Amygdala (tissue), 56 donors: Measurements from ENCODE around the gene FOXO3.
A peak's percentile ranks its signal among the peaks of the same experiment; 100 is the strongest.

Experiments
- DNase-seq, 56 donors: peaks; one replicate each; lab custom pipeline; 2025; lab: John Stamatoyannopoulos, UW

The FOXO3 gene

DNA sequence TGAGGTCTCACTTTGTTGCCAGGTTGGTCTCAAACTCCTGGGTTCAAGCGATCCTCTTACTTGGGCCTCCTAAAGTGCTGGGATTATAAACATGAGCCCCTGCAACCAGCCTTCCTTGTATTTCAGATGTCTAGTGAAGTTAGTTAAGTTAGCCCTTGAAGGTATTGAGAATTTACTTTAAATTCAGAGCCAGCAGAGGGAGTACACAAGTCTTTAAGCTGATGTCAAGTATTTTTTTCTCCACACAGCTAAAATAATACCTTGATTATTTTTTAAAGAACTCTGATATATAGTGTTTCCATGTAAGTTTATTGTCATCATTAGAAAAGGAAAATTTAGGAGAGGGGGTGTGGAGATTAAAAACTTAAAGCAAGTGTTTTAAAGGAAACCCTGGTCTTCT lies 9.8 kb downstream of the FOXO3 start:
- DNase-seq: no peak

DNA sequence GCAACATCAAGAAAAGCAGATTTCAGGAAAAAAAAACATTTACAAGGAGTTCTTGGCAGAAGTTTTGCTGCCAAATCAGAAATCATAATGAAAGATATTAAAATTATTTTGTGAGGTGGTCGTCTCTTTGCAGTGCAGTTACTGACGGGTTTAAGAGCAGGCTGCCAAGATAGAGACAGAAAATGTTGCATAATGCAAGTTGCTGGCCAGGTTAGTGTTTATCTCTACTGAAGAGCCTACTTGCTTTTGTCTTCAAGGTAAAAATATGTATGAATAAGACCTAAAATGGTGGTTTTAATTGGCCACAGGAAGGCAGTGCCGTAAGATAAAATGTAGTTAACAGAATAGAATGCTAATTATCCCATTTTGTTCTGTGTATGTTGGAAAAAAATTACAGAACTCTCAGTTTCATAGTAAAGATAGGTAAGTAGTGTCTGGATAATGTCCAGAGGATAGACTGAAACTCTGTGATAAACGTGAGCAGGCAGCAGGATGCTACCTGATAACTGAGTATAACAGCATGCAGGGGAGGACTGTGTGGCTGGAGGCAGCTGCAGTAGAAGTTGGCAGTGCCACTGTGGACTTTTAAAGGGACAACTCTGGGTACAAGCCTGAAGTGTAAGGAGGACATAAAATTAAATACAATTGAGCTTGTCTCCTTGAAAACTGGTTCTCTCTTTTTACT lies 13.9 kb downstream of the FOXO3 start:
- peak in 2 of 56 donors; percentile 6 to 11 for DNase-seq

DNA sequence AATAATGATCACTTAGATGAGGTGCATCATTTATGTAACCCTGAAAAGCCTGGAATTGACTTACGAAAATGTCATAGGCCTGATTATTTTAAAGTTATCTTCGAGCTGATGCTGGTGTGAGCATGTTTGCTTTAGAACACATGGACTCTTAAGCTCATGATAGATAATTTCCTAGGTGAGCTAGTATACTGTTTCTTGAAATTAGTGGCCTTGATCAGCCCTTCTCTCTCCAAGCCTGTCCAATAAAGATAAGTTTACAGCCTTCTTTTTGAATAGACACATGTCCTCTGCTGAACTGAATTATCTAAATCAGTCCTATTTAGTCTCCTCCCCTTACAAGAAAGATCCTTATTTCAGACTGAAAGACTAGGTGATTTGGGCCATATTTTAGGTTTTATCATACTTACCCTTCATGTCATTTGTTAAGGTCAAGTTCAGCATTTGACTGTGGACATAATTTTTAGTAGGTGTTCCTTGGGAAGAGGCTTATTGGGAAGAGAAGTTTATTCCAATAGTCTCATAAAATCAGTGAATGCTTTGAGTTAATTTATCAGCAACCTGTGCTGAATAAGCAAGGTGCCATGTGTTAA lies 15.3 kb downstream of the FOXO3 start:
- DNase-seq: no peak

DNA sequence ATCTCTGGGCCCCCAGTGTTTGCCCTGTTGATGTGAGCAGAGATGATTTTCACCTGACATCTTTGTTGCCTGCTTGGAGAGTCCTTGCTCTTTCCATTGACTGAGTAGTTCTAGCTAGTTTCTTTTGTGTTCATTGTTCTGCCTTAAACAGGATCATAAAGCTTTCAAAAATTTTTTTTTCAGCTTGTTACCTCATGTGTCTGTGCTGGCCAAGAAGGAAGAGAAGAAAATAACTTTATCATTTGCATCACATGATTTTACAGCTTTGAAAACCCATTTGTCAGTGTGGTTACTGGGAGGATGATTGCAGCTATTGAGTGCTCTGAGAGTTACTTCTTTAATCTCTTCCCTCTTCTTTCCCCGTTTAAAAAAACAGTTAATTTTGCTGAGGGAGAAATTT lies 16.0 kb downstream of the FOXO3 start:
- no peak for DNase-seq

DNA sequence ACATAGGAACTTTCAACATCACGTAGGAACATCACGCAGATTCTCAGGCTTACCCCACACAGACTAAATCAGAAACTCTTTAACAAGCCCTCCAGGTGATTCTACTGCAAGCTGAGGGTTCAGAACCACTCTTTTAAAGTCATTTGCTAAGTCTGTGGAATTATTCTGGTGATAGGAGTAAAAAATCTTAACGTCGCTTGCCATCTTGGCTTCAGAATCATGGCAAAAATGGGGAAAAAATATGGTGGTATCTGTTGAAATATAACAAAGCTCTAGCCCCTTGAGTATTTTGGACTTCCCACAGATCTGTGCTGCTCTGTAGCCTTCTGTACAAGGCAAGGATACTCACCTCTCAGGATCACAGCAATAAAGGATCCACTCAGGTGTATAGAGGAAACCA lies 17.4 kb downstream of the FOXO3 start:
- no peak for DNase-seq

DNA sequence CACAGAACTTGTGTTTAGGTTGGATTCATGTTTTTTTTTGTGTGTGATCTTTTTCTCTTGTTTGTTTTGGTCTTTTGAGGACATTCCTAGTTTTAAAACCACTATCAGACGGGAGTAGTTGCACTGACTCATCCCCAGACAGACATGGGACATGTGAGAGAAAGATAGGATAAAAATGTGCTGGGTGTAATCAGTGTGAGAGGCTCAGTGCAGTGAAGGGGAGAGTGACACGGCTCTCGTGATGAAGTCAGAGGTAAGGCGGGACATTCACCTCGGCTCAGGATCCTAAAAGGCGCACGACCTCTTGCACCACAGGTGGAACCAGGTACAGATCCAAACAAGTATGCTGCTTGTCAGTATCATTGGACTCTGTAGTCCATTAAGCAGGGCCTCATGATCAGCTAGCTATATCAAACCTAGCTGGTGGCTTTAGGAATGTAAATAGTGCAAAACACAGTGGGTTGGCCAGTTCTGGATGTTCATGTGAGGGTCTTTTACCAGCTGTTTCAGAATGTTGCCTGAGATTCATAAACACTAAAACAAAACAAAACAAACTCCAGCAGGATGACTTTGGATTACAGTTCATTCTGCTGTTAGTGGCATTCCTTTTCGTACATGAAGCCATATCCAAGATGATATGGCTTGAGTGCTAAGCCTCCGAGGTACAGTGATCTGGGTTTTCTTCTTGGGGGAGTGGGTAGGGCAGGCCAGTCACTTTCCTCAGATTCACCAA lies 18.0 kb downstream of the FOXO3 start:
- no peak for DNase-seq

DNA sequence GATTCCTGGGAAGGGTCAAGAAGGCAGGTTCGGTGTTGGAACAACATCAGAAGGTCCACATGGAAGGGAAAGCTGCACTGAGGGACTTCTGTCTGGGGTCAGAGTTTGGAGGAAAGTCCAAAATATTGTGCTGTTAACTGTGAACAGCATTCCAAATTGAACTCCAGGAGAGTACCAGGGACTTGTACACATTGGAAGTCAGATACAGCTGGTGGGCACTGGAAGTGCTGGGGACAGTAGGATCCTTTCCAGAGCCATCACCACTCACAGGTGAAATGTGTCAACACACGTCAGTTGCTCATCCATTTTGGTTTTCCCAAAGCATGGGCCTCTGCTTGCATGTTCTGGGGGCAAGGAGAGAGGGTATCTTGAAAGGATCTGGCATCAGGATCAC lies 18.6 kb downstream of the FOXO3 start:
- no peak for DNase-seq

DNA sequence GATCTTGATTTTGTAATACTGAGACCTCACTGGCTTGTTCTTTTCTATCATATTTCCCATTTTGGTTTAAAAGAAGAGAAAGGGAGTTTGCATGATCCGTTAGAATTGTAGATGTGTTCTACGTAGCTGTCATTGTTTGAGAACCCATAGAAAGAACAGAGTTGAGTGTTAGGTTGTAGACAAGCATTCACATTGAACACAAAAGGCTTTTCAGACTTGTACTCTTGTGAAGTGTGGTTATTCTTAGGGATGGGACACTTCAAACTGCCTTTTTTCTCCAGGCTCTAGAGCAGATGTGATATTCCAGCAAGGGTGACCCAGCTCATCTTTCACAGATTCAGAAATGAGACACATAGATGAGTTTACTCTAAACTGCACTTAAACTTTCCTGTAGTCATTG lies 19.9 kb downstream of the FOXO3 start:
- peak in 1 of 56 donors; percentile 30 for DNase-seq

DNA sequence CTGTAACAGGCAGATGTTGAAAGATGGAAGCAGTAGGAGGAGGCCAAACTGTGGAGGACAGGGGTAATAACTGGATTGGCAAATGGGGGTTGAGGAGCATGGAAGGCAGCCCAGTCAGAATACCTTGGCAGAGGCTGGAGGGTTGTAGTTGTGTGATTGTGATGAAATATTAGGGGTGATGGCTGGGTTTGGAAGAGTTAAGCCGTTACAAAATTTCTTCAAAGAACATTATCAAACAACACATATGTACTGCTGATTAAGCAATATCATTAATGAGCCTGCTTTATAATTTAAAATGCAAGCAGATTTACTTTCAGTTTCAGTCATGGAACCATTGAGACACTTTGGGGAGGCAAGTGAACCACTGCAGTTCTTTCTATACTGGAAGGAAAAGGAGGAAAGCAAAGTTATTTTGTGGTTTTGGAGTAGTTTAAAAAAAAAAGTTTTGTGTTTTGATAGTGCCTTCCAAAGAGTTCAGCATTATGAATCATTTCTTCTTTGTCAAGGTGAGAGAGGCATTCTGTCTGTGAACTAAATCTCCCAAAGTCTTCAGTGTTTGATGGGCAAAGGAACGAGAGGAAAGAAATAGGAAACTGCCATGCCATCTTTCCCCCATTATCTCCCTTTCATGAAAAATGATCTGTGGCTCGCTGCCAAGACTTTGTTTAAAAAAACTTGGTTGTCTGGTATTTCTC lies 20.7 kb downstream of the FOXO3 start:
- DNase-seq: no peak

DNA sequence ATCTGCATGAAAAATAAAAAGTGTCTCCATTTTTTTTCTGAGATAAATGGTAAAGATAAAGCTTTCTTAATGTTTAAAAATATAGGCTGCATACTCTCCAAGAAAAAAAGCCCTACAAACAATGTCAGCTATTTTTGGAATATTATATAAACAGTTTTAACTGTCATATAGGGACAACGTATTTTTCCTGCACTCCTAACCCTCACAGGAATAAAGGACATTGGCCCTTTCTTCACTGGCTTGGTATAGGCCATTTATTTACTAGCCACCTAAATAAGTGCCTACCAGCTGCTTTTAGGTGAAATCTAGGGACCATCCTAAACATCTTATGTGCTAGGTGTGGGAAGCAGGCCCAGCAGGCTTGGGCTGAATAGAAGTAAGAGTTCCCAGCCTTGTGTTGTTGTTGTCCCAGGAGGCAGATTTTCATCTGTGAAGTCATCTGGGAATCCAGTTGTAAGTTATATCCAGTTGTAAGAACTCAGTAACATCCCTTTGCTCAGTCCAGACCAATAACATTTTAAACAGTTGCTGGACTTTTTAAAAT lies 21.3 kb downstream of the FOXO3 start:
- DNase-seq: no peak

DNA sequence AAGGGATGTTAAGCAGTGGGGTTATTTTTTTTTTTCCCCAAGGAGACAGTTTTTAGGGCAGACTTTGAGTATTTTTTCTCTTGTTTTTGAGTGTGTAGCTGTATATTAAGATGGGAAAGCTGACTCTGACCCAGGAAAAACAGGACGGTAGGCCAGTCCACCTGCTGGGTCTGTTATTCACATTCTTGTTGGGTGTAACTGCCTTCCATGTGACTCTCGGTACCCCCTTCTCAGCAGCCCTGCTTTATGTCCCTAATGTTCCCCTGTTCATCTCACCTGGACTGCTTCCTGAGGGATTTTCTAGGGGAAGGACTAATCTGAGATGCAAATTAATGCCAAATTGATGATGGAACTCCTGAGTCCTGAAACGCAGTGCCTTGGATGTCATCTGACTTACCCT lies 21.9 kb downstream of the FOXO3 start:
- DNase-seq: no peak

DNA sequence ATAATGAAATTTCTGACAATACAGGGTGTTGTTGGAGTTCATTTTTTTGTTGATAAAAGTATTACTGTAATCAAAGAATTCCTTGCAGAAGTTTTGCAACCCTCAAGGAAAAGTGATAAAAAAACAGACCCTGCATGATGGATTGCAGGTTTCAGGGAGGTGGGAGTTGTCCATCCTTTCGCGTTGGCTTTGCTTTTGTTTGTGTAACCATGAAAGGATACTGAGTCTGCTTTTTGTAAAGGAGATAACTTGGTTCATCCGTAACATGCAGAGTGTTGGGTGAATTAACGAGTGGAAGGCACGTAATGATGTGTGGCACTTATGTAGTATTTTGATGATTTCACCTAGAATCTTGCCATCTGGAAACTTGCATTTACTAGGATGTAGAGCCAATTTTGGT lies 23.6 kb downstream of the FOXO3 start:
- no peak for DNase-seq

DNA sequence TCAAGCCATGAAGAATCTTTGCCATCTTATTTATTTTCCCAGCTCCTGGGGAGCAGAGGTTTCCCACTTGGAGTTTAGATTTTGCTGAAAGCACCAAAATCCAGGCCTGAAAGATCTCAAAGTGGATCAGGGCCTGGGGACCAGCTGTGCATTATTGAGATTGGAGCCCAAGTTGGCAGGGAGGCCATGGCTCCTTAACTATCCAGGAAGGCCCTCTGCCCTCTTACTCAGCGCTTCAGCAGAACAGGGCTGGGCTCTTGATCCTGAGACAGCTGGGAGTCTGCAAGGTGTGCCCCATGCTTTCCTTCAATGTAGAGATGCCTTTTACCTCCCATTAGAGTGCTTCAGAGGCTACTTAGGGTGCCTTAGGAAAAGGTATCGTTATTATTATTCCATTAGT lies 24.6 kb downstream of the FOXO3 start:
- no peak for DNase-seq

DNA sequence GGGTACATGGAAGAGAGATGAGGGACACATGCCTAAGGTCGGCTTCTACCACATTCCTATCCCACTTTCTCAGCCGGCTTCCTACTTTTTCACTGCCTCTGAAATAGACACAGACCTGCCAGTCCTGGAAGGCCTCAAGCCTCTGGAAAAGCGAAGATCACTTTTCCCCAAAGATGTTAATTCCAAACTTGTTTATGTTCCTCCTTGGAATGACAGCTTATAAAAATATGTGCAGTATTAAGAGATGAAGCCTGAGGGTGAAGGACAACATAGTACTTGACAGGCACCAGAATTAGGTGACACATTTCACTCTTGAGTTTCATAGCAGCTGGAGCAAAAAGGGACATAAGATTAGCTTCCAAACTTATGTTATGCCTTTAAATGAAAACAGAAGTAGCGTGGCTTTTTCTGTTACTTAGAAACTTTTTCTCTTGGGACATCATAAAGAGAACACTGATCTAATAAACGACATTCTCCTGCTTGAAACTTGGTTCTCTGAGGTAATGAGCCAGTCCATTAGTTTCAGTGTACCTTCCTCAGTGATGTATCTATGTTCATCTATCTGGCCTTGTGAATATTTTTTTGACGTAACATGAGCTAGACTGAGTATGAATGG lies 25.3 kb downstream of the FOXO3 start:
- DNase-seq: no peak

DNA sequence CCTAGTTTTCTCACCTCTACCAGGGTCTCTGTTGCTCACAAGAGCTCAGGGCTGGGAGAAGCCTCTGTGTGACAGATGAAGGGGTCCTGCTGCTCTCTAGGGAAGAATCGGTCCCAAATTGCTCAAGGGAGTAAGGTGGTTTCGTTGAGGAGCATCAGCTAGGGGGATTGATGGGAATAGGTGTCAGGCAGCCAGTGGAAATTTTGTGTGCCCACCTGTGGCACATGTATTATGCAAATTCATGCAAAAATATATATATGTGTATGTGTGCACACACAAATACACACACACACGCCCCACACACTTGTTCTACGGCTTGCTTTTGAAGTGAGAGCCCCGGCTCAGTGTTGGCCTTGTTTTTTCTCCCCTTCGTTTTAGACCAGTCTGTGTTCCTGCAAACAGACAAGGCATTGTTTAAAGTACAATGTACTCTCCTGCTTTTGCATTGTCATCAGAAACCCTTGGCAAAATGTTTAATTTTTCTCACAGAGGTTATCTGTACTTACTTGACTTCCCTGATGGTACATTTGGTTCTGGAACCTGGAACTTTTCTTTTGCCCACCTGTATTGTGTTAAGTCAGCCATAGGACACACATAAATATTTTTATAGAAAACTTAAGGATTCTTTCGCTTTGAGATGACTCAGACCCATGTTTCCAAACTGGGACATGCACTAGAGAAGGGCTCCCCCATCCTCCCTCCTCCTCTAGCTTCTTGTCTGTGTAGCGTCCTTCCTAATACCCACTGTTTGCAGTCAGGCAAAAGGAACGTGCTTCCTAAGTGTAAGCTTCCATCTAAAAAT lies 26.7 kb downstream of the FOXO3 start:
- peak in 24 of 56 donors; percentile 8 to 63 (median 27) for DNase-seq

DNA sequence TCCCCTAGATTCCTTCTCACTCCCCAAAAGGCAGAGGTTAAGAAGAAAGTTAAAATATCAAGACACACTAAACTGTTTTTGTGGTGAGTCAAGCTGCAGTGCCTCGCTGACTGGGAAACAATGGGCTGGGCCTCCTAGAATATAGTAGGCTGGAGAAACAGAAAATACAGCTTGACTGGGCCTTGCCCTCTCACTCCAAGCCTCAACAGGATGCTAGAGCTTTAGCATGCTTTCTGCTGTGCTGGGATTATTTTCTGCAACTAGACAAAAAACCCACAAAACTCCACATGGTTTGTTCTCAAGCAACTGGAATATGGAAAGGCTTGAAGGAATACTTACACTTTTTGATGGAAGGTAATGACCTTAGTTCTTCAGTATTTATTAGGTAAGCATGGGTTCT lies 27.9 kb downstream of the FOXO3 start:
- peak in 4 of 56 donors; percentile 6 to 32 (median 14) for DNase-seq

DNA sequence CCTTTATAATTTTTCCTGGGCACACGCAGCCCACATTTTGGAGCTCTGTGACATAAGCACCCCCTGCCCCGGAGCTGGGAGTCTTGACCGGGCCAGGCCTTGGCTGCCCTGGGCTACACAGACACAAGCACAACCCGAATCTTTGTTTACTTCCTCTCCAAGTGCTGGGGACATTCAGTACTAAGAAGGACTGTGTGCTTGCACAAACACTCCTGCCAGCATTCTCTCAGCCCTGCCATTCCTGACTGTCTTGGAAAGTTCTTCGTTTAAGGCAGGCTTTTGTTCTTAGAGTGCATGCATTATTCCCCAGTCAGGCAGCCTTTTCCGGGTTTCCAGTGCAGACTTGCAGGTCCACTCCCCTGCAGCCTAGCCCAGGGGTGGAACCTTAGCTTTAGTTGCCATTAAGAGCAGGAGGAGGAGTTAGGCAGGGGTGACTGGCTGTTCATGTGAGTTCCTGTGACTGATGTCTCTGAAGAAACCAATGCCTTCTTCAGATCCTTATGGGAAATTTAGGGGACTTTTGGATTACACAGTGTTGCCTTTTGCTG lies 28.6 kb downstream of the FOXO3 start:
- peak in 48 of 56 donors; percentile 18 to 83 (median 50) for DNase-seq

DNA sequence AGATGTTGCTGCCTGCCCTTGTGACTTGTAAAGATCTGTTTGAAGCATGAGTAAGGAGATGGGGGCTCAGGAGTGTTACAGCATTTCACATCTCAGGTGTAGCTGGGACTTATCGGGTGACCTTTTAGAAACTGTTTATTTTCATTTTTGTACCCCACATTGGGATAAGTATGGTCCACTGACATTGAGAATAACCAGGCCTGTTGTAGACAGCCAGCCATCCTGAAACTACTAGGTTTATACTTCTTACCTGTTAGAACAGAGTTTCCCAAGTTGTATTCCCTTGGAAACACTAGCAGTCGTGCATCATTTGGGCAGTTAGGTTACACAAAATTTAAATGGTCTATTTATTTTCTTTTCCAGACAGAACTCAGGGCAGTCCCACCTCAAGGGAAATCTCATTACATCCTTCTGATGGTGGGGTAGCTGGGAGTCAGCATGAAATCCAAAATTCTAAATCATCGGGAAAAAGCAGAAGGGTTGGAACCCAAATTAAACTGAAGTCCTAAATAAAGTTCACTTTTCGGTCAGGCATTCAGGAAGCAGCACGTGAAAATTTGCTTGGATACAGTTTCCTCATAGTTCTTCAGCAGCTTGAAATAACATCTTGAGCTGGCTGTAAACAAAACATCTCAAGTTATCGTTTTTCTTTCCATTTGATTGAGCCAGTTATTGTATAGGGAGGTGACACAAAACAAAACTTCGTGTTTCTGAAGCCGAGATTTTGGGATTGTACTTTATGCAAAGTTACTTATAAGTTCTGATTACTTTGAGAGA lies 30.5 kb downstream of the FOXO3 start:
- DNase-seq: no peak
